Erythroblast (primary cell): ENCODE measurements around the gene ZCCHC24.

ENCODE experiments used
- GATA1 ChIP-seq: IDR thresholded peaks from 2 replicates; pipeline ENCODE4 v1.6.1; 2011; ENCODE audit warnings: low read depth, mild to moderate bottlenecking, control low read depth, low read length, moderate library complexity
- POLR2A ChIP-seq: IDR thresholded peaks from 2 replicates; pipeline ENCODE4 v1.6.1; 2011; ENCODE audit warnings: mild to moderate bottlenecking, low read length

GRCh38 chr10:79409038-79409725, 36.2 kb downstream of the ZCCHC24 start:
- TF ChIP-seq POLR2A = no peak
- no peak for TF ChIP-seq GATA1
